ENCODE measurements around the gene PDP2. TPM values are rescaled to one million over a fixed set of nuclear protein-coding genes. Genes with fewer than 3 reads are reported as not detected.

PDP2 gene
- total RNA-seq, 1 experiment from 2014 or later: 44.4 TPM

DNA sequence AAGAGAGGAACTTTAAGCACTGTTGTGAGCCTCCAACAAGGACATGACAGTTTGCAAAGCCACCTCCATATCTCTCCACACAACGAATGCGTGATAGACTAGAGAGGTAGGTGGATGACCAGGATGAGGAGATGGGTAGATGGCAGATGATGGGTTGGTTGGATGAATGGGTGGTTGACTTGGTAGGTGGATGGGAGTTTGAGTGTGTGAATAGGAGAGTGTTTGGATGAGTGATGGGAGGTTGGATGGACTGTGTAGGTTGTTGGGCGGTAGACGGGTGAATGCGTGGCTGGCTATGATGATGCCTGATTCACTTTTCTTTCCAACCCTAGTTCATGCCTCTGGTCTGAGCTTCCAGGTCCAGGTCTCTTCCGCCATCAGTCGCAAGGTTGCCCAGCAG is 34.2 kb downstream of the PDP2 start:
- Mint-ChIP-seq H3K4me1 (ENCODE audit: low read depth, unreplicated experiment) (no peaks in the 10 kb centered on the region), H3K27ac (ENCODE audit: unreplicated experiment) (no peak overlapping the region), H3K36me3 (ENCODE audit: insufficient read depth, unreplicated experiment) (no peaks in the 10 kb centered on the region), H3K9me3 (ENCODE audit: unreplicated experiment) (no peaks in the 10 kb centered on the region), H3K4me3 (ENCODE audit: unreplicated experiment) (no peak overlapping the region), H3K27me3 (ENCODE audit: insufficient read depth, unreplicated experiment) (no peaks in the 10 kb centered on the region)
- no peak for TF ChIP-seq CTCF (IDR thresholded peaks at IDR 0.05; ENCODE audit: insufficient read depth in 1 of 2, low read depth in 1 of 2, low read length in 1 of 2, severe bottlenecking in 1 of 2, unreplicated experiment in 1 of 2)
- no peaks in the 10 kb centered on the region for H3K36me3 ChIP-seq (ENCODE audit: control insufficient read depth, insufficient read depth, low read length)
- H3K27me3 ChIP-seq (replicated peaks; ENCODE audit: control insufficient read depth, insufficient read depth, low read length): no peaks in the 10 kb centered on the region
- DNase-seq: no peak
- intact Hi-C loops (cut with micrococcal nuclease; ENCODE audit: unreplicated experiment): no loop called here
- ChIA-PET CTCF (no interaction called here), POLR2A (no interaction called here)
- no peak overlapping the region for H3K4me3 ChIP-seq (ENCODE audit: low read depth, low read length)
- H3K4me1 ChIP-seq: 0 out of 2 replicates have a peak, but pooled peaks cover 5% of the 10 kb centered on the region
- BruUV-seq (replicated peaks): no TSS peak
- H3K9me3 ChIP-seq: no peaks in the 10 kb centered on the region

GRCh38 chr16:66915041-66915440 is 34.7 kb downstream of the PDP2 start:
- no peak for TF ChIP-seq CTCF (IDR thresholded peaks at IDR 0.05; ENCODE audit: insufficient read depth in 1 of 2, low read depth in 1 of 2, low read length in 1 of 2, severe bottlenecking in 1 of 2, unreplicated experiment in 1 of 2)
- no peak overlapping the region for H3K4me3 ChIP-seq (ENCODE audit: low read depth, low read length)
- Mint-ChIP-seq H3K9me3 (ENCODE audit: unreplicated experiment) (no peaks in the 10 kb centered on the region), H3K27ac (ENCODE audit: unreplicated experiment) (no peak overlapping the region), H3K27me3 (ENCODE audit: insufficient read depth, unreplicated experiment) (no peaks in the 10 kb centered on the region), H3K4me3 (ENCODE audit: unreplicated experiment) (no peak overlapping the region), H3K4me1 (ENCODE audit: low read depth, unreplicated experiment) (no peaks in the 10 kb centered on the region), H3K36me3 (ENCODE audit: insufficient read depth, unreplicated experiment) (no peaks in the 10 kb centered on the region)
- DNase-seq: no peak
- 0 out of 2 replicates have a peak, but pooled peaks cover 5% of the 10 kb centered on the region for H3K4me1 ChIP-seq
- ChIA-PET POLR2A (no interaction called here), CTCF (no interaction called here)
- H3K27me3 ChIP-seq (replicated peaks; ENCODE audit: control insufficient read depth, insufficient read depth, low read length): no peaks in the 10 kb centered on the region
- no peaks in the 10 kb centered on the region for H3K36me3 ChIP-seq (ENCODE audit: control insufficient read depth, insufficient read depth, low read length)
- intact Hi-C loops (cut with micrococcal nuclease; ENCODE audit: unreplicated experiment): no loop called here
- H3K9me3 ChIP-seq: no peaks in the 10 kb centered on the region
- no TSS peak for BruUV-seq (replicated peaks)

DNA sequence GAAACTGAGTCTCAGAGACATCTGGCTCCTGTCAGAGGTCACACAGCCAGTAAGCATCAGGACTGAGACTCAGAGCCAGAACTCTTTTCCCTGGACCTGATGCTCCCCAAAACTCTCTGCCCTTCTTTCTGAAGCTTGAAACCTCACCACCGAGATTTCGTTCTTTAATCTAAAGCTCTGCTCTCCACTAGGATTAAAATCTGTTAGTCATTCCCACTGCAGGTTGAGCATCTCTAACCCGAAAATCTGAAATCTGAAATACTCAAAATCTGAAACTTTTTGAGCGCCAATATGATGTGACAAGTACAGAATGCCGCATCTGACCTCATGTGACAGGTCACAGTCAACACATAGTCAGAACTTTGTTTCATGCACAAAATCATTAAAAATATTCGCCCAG is 36.2 kb downstream of the PDP2 start:
- Mint-ChIP-seq H3K36me3 (ENCODE audit: insufficient read depth, unreplicated experiment) (no peaks in the 10 kb centered on the region), H3K4me3 (ENCODE audit: unreplicated experiment) (no peak overlapping the region), H3K27ac (ENCODE audit: unreplicated experiment) (no peak overlapping the region), H3K9me3 (ENCODE audit: unreplicated experiment) (no peaks in the 10 kb centered on the region), H3K27me3 (ENCODE audit: insufficient read depth, unreplicated experiment) (no peaks in the 10 kb centered on the region), H3K4me1 (ENCODE audit: low read depth, unreplicated experiment) (no peaks in the 10 kb centered on the region)
- no peak for TF ChIP-seq CTCF (IDR thresholded peaks at IDR 0.05; ENCODE audit: insufficient read depth in 1 of 2, low read depth in 1 of 2, low read length in 1 of 2, severe bottlenecking in 1 of 2, unreplicated experiment in 1 of 2)
- Histone ChIP-seq H3K4me3 (ENCODE audit: low read depth, low read length) (no peak overlapping the region), H3K4me1 (no peaks in the 10 kb centered on the region), H3K36me3 (ENCODE audit: control insufficient read depth, insufficient read depth, low read length) (no peaks in the 10 kb centered on the region), H3K9me3 (no peaks in the 10 kb centered on the region), H3K27me3 (replicated peaks; ENCODE audit: control insufficient read depth, insufficient read depth, low read length) (no peaks in the 10 kb centered on the region)
- DNase-seq: no peak
- ChIA-PET POLR2A (no interaction called here), CTCF (no interaction called here)
- intact Hi-C loops (cut with micrococcal nuclease; ENCODE audit: unreplicated experiment): no loop called here
- BruUV-seq (replicated peaks): no TSS peak

Data from Caco-2 (cell line).